ENCODE measurements around the gene CACNA2D4. TPM values are rescaled to one million over a fixed set of nuclear protein-coding genes. Genes with fewer than 3 reads are reported as not detected.

CACNA2D4 gene
- total and polyA plus RNA-seq, 2 of the 13 experiments (the other 11 are each of a cell fraction or from before 2014, with no cell fraction given) = 14.2 to 136 TPM

DNA sequence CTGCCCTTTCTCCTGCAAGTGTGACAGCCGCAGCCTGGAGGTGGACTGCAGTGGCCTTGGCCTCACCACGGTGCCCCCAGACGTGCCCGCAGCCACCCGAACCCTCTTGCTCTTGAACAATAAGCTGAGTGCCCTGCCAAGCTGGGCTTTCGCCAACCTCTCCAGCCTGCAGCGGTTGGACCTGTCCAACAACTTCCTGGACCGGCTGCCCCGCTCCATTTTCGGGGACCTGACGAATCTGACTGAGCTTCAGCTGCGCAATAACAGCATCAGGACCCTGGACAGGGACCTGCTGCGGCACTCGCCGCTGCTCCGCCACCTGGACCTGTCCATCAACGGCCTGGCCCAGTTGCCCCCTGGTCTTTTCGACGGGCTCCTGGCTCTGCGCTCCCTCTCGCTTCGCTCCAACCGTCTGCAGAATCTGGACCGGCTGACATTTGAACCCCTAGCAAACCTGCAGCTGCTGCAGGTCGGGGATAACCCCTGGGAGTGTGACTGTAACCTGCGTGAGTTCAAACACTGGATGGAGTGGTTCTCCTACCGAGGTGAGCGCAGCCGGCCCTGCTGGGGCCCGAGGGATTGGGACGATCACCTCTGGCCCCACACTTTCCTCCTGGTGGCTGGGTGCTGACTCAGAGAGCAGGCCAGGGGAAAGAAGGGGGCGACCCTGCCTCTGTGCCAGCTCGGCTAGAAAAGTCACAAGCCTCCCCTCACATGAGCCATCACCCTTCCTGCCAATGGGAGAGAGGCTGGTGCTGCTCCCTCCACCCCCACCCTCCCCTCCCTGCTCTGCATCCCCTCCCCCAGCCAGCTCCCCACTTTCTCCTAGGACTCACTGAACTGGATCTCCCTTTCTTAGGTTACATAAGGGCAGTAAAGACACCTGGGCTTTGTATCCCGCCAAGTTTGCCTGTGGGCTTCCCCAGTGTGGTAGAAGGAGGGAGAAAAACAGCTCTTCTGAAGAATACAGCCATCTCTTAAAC, 87.2 kb downstream of the CACNA2D4 start (continued):
- TF ChIP-seq, protein P1, sequence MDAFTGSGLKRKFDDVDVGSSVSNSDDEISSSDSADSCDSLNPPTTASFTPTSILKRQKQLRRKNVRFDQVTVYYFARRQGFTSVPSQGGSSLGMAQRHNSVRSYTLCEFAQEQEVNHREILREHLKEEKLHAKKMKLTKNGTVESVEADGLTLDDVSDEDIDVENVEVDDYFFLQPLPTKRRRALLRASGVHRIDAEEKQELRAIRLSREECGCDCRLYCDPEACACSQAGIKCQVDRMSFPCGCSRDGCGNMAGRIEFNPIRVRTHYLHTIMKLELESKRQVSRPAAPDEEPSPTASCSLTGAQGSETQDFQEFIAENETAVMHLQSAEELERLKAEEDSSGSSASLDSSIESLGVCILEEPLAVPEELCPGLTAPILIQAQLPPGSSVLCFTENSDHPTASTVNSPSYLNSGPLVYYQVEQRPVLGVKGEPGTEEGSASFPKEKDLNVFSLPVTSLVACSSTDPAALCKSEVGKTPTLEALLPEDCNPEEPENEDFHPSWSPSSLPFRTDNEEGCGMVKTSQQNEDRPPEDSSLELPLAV (CRISPR knock-in tag; conservative IDR thresholded peaks at IDR 0.05; ENCODE audit: low read depth) = no peak
- TF ChIP-seq, protein P2, sequence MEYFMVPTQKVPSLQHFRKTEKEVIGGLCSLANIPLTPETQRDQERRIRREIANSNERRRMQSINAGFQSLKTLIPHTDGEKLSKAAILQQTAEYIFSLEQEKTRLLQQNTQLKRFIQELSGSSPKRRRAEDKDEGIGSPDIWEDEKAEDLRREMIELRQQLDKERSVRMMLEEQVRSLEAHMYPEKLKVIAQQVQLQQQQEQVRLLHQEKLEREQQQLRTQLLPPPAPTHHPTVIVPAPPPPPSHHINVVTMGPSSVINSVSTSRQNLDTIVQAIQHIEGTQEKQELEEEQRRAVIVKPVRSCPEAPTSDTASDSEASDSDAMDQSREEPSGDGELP (IDR thresholded peaks at IDR 0.05; ENCODE audit: borderline replicate concordance, low read depth) = peak; percentile 57; the same call in 1 of the 2 replicates
- TF ChIP-seq ZNF564 (CRISPR knock-in tag; IDR thresholded peaks at IDR 0.05) (peak; percentile 74; the same call in 1 of the 2 replicates), ZMAT3 (CRISPR knock-in tag; conservative IDR thresholded peaks at IDR 0.05) (0 out of 2 replicates have a peak, but pooled peaks have one; percentile 83), ZNF605 (CRISPR knock-in tag; IDR thresholded peaks at IDR 0.05) (peak; percentile 93), MXD4 (CRISPR knock-in tag; IDR thresholded peaks at IDR 0.05) (peak; percentile 81), ZNF124 (CRISPR knock-in tag; IDR thresholded peaks at IDR 0.05) (peak; percentile 94), ISL2 (CRISPR knock-in tag; IDR thresholded peaks at IDR 0.05) (0 out of 2 replicates have a peak, but pooled peaks have one; percentile 29), SMAD1 (CRISPR knock-in tag; IDR thresholded peaks at IDR 0.05; ENCODE audit: borderline replicate concordance, low read depth) (no peak), ZNF563 (CRISPR knock-in tag; IDR thresholded peaks at IDR 0.05) (peak; percentile 77; the same call in 1 of the 2 replicates), XRCC5 (optimal IDR thresholded peaks at IDR 0.05; ENCODE audit: low read length) (peak; percentile 78), WIZ (CRISPR knock-in tag; IDR thresholded peaks at IDR 0.05) (peak; percentile 98), ZNF547 (CRISPR knock-in tag; IDR thresholded peaks at IDR 0.05) (peak; percentile 42; the same call in 1 of the 2 replicates), ZBTB20 (CRISPR knock-in tag; IDR thresholded peaks at IDR 0.05; ENCODE audit: borderline replicate concordance, low read depth) (peak; percentile 77; the same call in 1 of the 2 replicates), ZBTB7A (CRISPR knock-in tag; IDR thresholded peaks at IDR 0.05) (0 out of 2 replicates have a peak, but pooled peaks have one; percentile 55), ZNF891 (CRISPR knock-in tag; IDR thresholded peaks at IDR 0.05) (peak; percentile 68; the same call in 1 of the 2 replicates), ZNF766 (CRISPR knock-in tag; IDR thresholded peaks at IDR 0.05; ENCODE audit: borderline replicate concordance) (peak; percentile 72; the same call in 1 of the 2 replicates), ZNF773 (CRISPR knock-in tag; IDR thresholded peaks at IDR 0.05; ENCODE audit: borderline replicate concordance) (peak; percentile 94; the same call in 1 of the 2 replicates)
- TF ChIP-seq, protein P3, sequence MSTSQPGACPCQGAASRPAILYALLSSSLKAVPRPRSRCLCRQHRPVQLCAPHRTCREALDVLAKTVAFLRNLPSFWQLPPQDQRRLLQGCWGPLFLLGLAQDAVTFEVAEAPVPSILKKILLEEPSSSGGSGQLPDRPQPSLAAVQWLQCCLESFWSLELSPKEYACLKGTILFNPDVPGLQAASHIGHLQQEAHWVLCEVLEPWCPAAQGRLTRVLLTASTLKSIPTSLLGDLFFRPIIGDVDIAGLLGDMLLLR (CRISPR knock-in tag; IDR thresholded peaks at IDR 0.05) = peak; percentile 66; the same call in 1 of the 2 replicates
- TF ChIP-seq, protein P4, sequence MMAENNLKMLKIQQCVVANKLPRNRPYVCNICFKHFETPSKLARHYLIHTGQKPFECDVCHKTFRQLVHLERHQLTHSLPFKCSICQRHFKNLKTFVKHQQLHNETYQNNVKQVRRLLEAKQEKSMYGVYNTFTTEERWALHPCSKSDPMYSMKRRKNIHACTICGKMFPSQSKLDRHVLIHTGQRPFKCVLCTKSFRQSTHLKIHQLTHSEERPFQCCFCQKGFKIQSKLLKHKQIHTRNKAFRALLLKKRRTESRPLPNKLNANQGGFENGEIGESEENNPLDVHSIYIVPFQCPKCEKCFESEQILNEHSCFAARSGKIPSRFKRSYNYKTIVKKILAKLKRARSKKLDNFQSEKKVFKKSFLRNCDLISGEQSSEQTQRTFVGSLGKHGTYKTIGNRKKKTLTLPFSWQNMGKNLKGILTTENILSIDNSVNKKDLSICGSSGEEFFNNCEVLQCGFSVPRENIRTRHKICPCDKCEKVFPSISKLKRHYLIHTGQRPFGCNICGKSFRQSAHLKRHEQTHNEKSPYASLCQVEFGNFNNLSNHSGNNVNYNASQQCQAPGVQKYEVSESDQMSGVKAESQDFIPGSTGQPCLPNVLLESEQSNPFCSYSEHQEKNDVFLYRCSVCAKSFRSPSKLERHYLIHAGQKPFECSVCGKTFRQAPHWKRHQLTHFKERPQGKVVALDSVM (CRISPR knock-in tag; IDR thresholded peaks at IDR 0.05) = no peak
- TF ChIP-seq, protein P5, sequence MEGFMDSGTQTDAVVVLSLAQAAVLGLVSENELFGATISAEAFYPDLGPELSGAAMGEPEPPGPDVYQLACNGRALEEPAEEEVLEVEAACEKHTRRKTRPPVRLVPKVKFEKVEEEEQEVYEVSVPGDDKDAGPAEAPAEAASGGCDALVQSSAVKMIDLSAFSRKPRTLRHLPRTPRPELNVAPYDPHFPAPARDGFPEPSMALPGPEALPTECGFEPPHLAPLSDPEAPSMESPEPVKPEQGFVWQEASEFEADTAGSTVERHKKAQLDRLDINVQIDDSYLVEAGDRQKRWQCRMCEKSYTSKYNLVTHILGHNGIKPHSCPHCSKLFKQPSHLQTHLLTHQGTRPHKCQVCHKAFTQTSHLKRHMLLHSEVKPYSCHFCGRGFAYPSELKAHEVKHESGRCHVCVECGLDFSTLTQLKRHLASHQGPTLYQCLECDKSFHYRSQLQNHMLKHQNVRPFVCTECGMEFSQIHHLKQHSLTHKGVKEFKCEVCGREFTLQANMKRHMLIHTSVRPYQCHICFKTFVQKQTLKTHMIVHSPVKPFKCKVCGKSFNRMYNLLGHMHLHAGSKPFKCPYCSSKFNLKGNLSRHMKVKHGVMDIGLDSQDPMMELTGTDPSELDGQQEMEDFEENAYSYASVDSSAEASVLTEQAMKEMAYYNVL (CRISPR knock-in tag; IDR thresholded peaks at IDR 0.05; ENCODE audit: borderline replicate concordance) = peak; percentile 43; the same call in 1 of the 2 replicates
